A673 (cell line): ENCODE data around the gene RAPGEF3. TPM values are rescaled to one million over a fixed set of nuclear protein-coding genes. Genes with fewer than 3 reads are reported as not detected.

ENCODE experiments used
- BruUV-seq: library from RNA; stranded (reverse); fragments of 400-500 nt; replicated peaks from 2 replicates; lab custom pipeline; 2021; lab: Mats Ljungman, UMichigan
- CTCF ChIA-PET: fragments of 300-600 bp; sonication (Branson Sonifier 250); formaldehyde crosslinking; loops from one replicate; lab custom pipeline; 2022; ENCODE audit warnings: antibody characterized with exemption; lab: Charles Lee
- POLR2A ChIA-PET: fragments of 300-600 bp; sonication (Branson Sonifier 250); formaldehyde crosslinking; loops from one replicate; lab custom pipeline; 2022; ENCODE audit warnings: antibody characterized with exemption; ENCODE audit not compliant: low non-redundant PET; lab: Charles Lee
- DNase-seq: peaks from one replicate; pipeline ENCODE4 v3.0.0-alpha.2; 2015; ENCODE audit warnings: low spot score
- H3K27ac ChIP-seq: fragments of 200-600 bp; sonication (generic); 2 replicates; pipeline ENCODE4 v1.5.1; 2016; ENCODE audit warnings: mixed run types, low read depth, mild to moderate bottlenecking, mixed read lengths, antibody characterized with exemption, low read length; ENCODE audit not compliant: poor library complexity, severe bottlenecking
- H3K27me3 ChIP-seq: fragments of 200-600 bp; sonication (generic); replicated peaks from 2 replicates; pipeline ENCODE4 v1.6.1; 2017; ENCODE audit warnings: mixed run types, low read depth, mild to moderate bottlenecking, mixed read lengths, antibody characterized with exemption, low read length; ENCODE audit not compliant: insufficient read depth, poor library complexity
- H3K36me3 ChIP-seq: fragments of 200-600 bp; sonication (generic); 2 replicates; pipeline ENCODE4 v1.6.1; 2016; ENCODE audit warnings: mixed run types, mild to moderate bottlenecking, mixed read lengths, antibody characterized with exemption, low read length; ENCODE audit not compliant: insufficient read depth, poor library complexity, severe bottlenecking
- H3K4me1 ChIP-seq: fragments of 200-600 bp; sonication (generic); 2 replicates; pipeline ENCODE4 v1.6.1; 2017; ENCODE audit warnings: mixed run types, mild to moderate bottlenecking, mixed read lengths, antibody characterized with exemption, low read length; ENCODE audit not compliant: insufficient read depth, poor library complexity, severe bottlenecking
- H3K4me3 ChIP-seq: fragments of 200-600 bp; sonication (generic); 2 replicates; pipeline ENCODE4 v1.5.1; 2016; ENCODE audit warnings: low read depth, mixed run types, mild to moderate bottlenecking, mixed read lengths, low read length; ENCODE audit not compliant: poor library complexity, severe bottlenecking
- H3K9me3 ChIP-seq: fragments of 200-600 bp; sonication (generic); 2 replicates; pipeline ENCODE4 v1.6.1; 2016; ENCODE audit warnings: mixed run types, low read depth, mild to moderate bottlenecking, mixed read lengths, antibody characterized with exemption, low read length; ENCODE audit not compliant: poor library complexity, severe bottlenecking
- EZH2 ChIP-seq: fragments of 200-600 bp; sonication (generic); IDR thresholded peaks from 2 replicates; pipeline ENCODE4 v1.6.1; 2017; ENCODE audit warnings: borderline replicate concordance, low read depth, mild to moderate bottlenecking, mixed read lengths, antibody characterized with exemption, low read length; ENCODE audit not compliant: poor library complexity, severe bottlenecking
- intact Hi-C: fragments of 100-400 bp; cut with micrococcal nuclease; formaldehyde crosslinking; loops from one replicate; pipeline ENCODE4 v1.10.0; 2022; ENCODE audit not compliant: unreplicated experiment
- total RNA-seq: library from RNA; stranded (reverse); gene quantifications from 2 replicates; pipeline ENCODE4 v1.2.3, GENCODE V29; 2021
- TF ChIP-seq, protein P1 (sequence below): fragments of 300-800, 200-600 bp; sonication (generic); conservative IDR thresholded peaks from 2 replicates; pipeline ENCODE4 v1.5.1; 2017; ENCODE audit warnings: low read depth, mild to moderate bottlenecking, antibody characterized with exemption, low read length, moderate library complexity, mixed read lengths

Gene RAPGEF3
- total RNA-seq, 1 experiment from 2014 or later = 4.3 TPM

DNA sequence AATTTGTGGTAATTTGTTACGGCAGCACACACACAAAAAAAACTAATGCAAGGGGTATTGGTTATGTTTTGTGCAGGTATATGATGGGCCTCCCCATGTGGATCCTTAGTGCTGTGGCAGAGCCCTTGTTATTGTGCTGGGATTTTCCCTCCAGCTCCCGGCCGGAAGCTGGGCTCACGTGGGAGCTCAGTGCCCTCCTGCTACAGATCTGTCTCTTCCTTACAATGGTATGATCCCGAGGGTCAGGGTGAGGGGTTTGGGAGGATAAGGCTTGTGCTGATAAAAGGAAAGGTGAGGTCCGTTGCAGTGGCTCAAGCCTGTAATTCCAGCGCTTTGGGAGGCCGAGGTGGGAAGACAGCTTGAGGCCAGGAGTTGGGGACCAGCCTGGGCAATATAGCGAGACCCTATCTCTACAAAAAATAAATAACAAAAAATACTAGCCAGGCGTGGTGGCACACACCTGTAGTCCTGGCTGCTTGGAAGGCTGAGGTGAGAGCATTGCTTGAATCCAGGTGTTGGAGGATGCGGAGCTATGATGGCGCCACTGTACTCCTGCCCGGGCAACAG, 13.5 kb upstream of the RAPGEF3 start:
- ChIA-PET CTCF (interaction anchor here (0.6 to 2.4 kb wide), 5 partner anchors 8 to 66 kb away, joined by 4 to 10 read pairs (median 4); no protein-coding TSS in a partner anchor), POLR2A (interaction anchor here (0.6 kb wide), 1 partner anchor 17 kb away, joined by 3 read pairs; no protein-coding TSS in a partner anchor)
- BruUV-seq = no TSS peak
- Histone ChIP-seq H3K27ac (no peak overlapping the region), H3K27me3 (no peaks in the 10 kb centered on the region), H3K9me3 (no peaks in the 10 kb centered on the region), H3K4me3 (no peak overlapping the region), H3K4me1 (peaks cover 56% of the 10 kb centered on the region), H3K36me3 (no peaks in the 10 kb centered on the region)
- intact Hi-C loops = no loop called here
- TF ChIP-seq, protein P1, sequence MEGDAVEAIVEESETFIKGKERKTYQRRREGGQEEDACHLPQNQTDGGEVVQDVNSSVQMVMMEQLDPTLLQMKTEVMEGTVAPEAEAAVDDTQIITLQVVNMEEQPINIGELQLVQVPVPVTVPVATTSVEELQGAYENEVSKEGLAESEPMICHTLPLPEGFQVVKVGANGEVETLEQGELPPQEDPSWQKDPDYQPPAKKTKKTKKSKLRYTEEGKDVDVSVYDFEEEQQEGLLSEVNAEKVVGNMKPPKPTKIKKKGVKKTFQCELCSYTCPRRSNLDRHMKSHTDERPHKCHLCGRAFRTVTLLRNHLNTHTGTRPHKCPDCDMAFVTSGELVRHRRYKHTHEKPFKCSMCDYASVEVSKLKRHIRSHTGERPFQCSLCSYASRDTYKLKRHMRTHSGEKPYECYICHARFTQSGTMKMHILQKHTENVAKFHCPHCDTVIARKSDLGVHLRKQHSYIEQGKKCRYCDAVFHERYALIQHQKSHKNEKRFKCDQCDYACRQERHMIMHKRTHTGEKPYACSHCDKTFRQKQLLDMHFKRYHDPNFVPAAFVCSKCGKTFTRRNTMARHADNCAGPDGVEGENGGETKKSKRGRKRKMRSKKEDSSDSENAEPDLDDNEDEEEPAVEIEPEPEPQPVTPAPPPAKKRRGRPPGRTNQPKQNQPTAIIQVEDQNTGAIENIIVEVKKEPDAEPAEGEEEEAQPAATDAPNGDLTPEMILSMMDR = no peak
- TF ChIP-seq EZH2 = no peak
- no peak for DNase-seq

DNA sequence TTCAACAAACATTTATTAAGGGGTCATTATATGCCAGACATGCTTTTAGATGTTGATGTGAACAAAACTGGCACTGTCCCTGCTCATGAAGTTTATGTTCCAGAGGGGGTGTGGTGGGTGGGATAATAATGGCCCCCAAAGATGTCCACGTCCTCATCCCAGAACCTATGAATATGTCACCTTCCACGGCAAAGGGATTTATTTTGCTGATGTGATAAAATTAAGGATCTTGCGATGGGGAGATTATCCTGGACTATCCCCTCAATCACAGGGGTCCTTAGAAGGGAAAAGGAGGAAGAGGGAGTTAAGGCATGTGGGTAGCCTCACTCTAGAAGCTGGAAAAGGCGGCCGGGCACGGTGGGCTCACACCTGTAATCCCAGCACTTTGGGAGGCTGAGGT, 12.6 kb upstream of the RAPGEF3 start:
- no TSS peak for BruUV-seq
- intact Hi-C loops = no loop called here
- Histone ChIP-seq H3K36me3 (no peaks in the 10 kb centered on the region), H3K9me3 (no peaks in the 10 kb centered on the region), H3K27me3 (no peaks in the 10 kb centered on the region), H3K4me3 (no peak overlapping the region), H3K4me1 (peaks cover 48% of the 10 kb centered on the region), H3K27ac (no peak overlapping the region)
- CTCF ChIA-PET = interaction anchor here (0.6 to 1.3 kb wide), 3 partner anchors 9 to 196 kb away, joined by 6 to 9 read pairs (median 8); no protein-coding TSS in a partner anchor
- POLR2A ChIA-PET = no interaction called here
- TF ChIP-seq, protein P1 = no peak
- TF ChIP-seq EZH2 = no peak
- DNase-seq = no peak

DNA sequence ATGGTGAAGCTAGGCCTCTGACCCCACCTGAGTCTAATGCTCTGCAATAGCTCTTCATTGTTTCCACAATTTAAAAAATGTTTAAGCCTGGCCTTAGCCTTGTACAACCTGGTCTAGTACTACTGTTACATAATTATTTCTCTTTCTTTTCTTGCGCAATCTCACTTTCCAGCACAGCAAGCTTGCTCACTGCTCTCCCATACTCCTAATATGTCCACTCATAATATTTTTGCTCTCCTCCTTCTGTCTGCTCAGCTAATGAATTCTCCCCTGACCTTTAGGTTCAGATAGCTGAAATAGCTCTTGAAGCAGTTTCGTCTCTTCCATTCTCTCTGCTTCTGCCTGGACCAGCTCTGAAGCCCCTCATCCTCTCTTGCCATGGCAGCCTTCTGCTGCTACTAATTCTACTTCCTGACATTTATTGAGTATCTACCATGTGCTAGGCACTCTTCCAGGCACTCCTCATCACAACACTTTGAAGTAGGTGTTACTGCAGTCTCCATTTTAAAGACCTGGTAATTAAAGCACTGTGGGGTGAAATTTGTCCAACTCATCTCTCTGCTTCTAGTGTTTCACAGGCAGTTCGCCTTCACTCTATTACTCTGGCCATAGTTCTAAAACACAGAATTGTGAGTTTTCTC, 11.5 kb upstream of the RAPGEF3 start:
- intact Hi-C loops = no loop called here
- peak overlapping the region; percentile 27 for H3K27ac ChIP-seq
- POLR2A ChIA-PET = interaction anchor here (0.6 to 0.7 kb wide), 2 partner anchors 48 to 64 kb away, joined by 3 read pairs; no protein-coding TSS in a partner anchor

More for the DNA sequence above, 11.5 kb upstream of the RAPGEF3 start:
- no peak overlapping the region for H3K4me3 ChIP-seq
- BruUV-seq = no TSS peak
- no peaks in the 10 kb centered on the region for H3K27me3 ChIP-seq
- no peaks in the 10 kb centered on the region for H3K36me3 ChIP-seq
- no peak for DNase-seq
- CTCF ChIA-PET = interaction anchor here (0.8 to 1.3 kb wide), 5 partner anchors 9 to 68 kb away, joined by 3 to 6 read pairs (median 4); no protein-coding TSS in a partner anchor
- H3K4me1 ChIP-seq = peaks cover 44% of the 10 kb centered on the region
- H3K9me3 ChIP-seq = no peaks in the 10 kb centered on the region
- no peak for TF ChIP-seq EZH2
- TF ChIP-seq, protein P1 = no peak
